ENCODE data around the gene ALG9. TPM values are rescaled to one million over a fixed set of nuclear protein-coding genes. Genes with fewer than 3 reads are reported as not detected.
"Not testable (repeated sequence)": the region's sequence is repeated elsewhere in the genome, so short reads cannot be mapped to it uniquely, and the experiment has no call there.

Gene ALG9
- total RNA-seq, 3 donors from 2014 or later (not counting 1 experiment from before 2014, with no cell fraction given): 30.6 to 37.1 (median 35.4) TPM

DNA sequence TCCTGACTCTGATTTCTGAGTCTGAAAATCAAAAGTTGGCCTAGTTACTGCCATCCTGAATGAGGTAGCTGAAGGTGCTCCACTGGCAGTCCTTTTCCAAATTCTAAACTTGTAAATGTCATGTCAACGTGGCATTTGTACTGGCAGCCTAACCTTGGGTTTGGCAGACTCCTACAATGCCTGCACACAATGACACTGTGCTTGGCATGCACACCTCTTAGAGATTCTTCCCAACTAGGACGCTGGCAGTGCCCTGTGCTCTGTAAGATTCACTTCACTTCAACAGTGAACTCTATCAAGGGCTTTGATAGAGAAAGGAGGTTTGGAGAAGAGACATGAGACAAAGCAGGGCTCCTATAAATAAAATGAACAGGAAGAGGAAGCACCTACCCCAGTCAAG, 83.3 kb downstream of the ALG9 start:
- Mint-ChIP-seq H3K4me3 (no peak overlapping the region), H3K27ac (no peak overlapping the region), H3K27me3 (ENCODE audit: low read depth in 2 of 2) (no peaks in the 10 kb centered on the region), H3K4me1 (no peaks in the 10 kb centered on the region), H3K36me3 (peaks cover 13% of the 10 kb centered on the region), H3K9me3 (no peaks in the 10 kb centered on the region)
- no peaks in the 10 kb centered on the region for H3K27me3 ChIP-seq (ENCODE audit: control insufficient read depth, insufficient read depth, low read length)
- H3K27ac ChIP-seq (ENCODE audit: low read length): no peak overlapping the region
- DNase-seq (no peak), ATAC-seq (no peak)
- H3K4me3 ChIP-seq (ENCODE audit: low read length): no peak overlapping the region
- H3K9me3 ChIP-seq (ENCODE audit: control insufficient read depth, insufficient read depth, low read length): no peaks in the 10 kb centered on the region
- WGBS (ENCODE audit: insufficient coverage): 82% methylated on average over 1 of the region's 2 CpGs
- H3K36me3 ChIP-seq (ENCODE audit: control insufficient read depth, insufficient read depth, low read length): peaks cover 13% of the 10 kb centered on the region
- H3K4me1 ChIP-seq (ENCODE audit: control insufficient read depth, insufficient read depth, low read length): no peaks in the 10 kb centered on the region
- TF ChIP-seq, protein P1, sequence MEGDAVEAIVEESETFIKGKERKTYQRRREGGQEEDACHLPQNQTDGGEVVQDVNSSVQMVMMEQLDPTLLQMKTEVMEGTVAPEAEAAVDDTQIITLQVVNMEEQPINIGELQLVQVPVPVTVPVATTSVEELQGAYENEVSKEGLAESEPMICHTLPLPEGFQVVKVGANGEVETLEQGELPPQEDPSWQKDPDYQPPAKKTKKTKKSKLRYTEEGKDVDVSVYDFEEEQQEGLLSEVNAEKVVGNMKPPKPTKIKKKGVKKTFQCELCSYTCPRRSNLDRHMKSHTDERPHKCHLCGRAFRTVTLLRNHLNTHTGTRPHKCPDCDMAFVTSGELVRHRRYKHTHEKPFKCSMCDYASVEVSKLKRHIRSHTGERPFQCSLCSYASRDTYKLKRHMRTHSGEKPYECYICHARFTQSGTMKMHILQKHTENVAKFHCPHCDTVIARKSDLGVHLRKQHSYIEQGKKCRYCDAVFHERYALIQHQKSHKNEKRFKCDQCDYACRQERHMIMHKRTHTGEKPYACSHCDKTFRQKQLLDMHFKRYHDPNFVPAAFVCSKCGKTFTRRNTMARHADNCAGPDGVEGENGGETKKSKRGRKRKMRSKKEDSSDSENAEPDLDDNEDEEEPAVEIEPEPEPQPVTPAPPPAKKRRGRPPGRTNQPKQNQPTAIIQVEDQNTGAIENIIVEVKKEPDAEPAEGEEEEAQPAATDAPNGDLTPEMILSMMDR (IDR thresholded peaks at IDR 0.05): no peak
- intact Hi-C loops (cut with micrococcal nuclease): no loop called here

DNA sequence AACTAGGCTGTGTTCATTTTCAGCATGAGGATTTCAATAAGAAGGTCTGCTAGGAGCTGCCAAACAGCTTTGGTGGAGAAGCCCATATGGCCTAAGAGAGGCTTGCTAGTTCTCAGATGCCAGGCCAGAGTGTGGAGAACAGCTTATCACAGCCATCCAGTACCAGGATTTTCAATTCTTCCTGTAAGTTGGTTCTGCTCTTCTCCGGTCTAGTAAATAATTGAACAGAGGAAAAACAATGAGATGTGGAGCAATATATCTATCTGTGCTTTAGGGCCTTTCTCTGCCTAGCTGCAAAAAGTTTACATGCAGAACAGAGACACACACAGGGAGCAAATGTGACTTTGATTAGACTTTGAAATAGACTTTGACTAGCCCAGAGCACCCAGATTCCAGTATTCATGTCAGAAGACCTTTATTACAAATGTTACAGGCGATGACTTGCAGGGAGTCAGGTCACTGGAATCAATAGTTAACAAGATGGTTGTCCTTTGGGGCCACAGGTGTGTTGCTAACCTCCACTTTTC, 85.4 kb downstream of the ALG9 start:
- Mint-ChIP-seq H3K27ac (no peak overlapping the region), H3K36me3 (peaks cover 13% of the 10 kb centered on the region), H3K4me1 (no peaks in the 10 kb centered on the region), H3K4me3 (no peak overlapping the region), H3K27me3 (ENCODE audit: low read depth in 2 of 2) (no peaks in the 10 kb centered on the region), H3K9me3 (no peaks in the 10 kb centered on the region)
- ATAC-seq (no peak), DNase-seq (no peak)
- Histone ChIP-seq H3K27ac (ENCODE audit: low read length) (no peak overlapping the region), H3K9me3 (ENCODE audit: control insufficient read depth, insufficient read depth, low read length) (no peaks in the 10 kb centered on the region), H3K36me3 (ENCODE audit: control insufficient read depth, insufficient read depth, low read length) (peaks cover 13% of the 10 kb centered on the region), H3K27me3 (ENCODE audit: control insufficient read depth, insufficient read depth, low read length) (no peaks in the 10 kb centered on the region), H3K4me3 (ENCODE audit: low read length) (no peak overlapping the region), H3K4me1 (ENCODE audit: control insufficient read depth, insufficient read depth, low read length) (no peaks in the 10 kb centered on the region)
- intact Hi-C loops (cut with micrococcal nuclease): no loop called here
- WGBS (ENCODE audit: insufficient coverage): 100% methylated on average over 2 of the region's 2 CpGs
- TF ChIP-seq, protein P1 (IDR thresholded peaks at IDR 0.05): no peak

DNA sequence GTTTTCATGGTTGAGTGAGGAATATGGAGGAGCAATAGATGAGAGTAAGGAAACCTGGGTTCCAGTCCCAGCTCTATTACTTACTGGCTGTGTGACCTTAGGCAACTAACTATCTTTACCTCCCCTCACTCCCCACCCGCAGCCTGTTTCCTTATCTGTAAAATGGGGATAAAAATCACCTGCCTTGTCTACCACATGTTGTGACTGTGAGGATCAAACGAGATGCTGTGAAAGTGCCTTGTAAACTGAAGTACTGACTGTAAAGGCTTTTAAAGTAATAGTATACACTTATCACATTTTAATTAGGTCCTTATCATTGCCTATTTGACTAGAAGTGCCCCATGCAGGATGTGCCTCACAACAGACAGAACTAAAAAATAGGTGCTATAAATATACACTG, 86.3 kb downstream of the ALG9 start:
- ATAC-seq (no peak), DNase-seq (no peak)
- TF ChIP-seq, protein P1 (IDR thresholded peaks at IDR 0.05): no peak
- intact Hi-C loops (cut with micrococcal nuclease): no loop called here
- no peaks in the 10 kb centered on the region for H3K27me3 Mint-ChIP-seq (ENCODE audit: low read depth in 2 of 2)
- H3K36me3 ChIP-seq (ENCODE audit: control insufficient read depth, insufficient read depth, low read length): peaks cover 13% of the 10 kb centered on the region
- H3K9me3 ChIP-seq (ENCODE audit: control insufficient read depth, insufficient read depth, low read length): no peaks in the 10 kb centered on the region
- no peak overlapping the region for H3K4me3 ChIP-seq (ENCODE audit: low read length)
- peaks cover 13% of the 10 kb centered on the region for H3K36me3 Mint-ChIP-seq
- H3K9me3 Mint-ChIP-seq: no peaks in the 10 kb centered on the region
- H3K27ac ChIP-seq (ENCODE audit: low read length): no peak overlapping the region
- no peaks in the 10 kb centered on the region for H3K4me1 Mint-ChIP-seq
- WGBS (ENCODE audit: insufficient coverage): 83% methylated on average over 1 of the region's 2 CpGs
- no peaks in the 10 kb centered on the region for H3K27me3 ChIP-seq (ENCODE audit: control insufficient read depth, insufficient read depth, low read length)
- no peak overlapping the region for H3K27ac Mint-ChIP-seq
- H3K4me1 ChIP-seq (ENCODE audit: control insufficient read depth, insufficient read depth, low read length): no peaks in the 10 kb centered on the region
- H3K4me3 Mint-ChIP-seq: no peak overlapping the region

DNA sequence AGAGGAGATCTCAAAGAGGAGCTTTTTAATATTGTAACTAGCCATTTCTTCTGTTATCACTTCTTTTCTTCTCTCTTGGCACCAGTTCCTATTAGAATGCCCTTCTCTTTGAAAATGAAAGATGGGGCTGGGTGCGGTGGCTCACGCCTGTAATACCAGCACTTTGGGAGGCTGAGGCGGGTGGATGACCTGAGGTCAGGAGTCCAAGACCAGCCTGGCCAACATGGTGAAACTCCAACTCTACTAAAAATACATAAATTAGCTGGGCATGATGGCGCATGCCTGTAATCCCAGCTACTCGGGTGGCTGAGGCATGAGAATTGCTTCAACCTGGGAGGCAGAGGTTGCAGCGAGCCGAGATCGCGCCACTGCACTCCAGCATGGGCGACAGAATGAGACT, 87.1 kb downstream of the ALG9 start:
- H3K4me3 Mint-ChIP-seq; H3K4me1 ChIP-seq (ENCODE audit: control insufficient read depth, insufficient read depth, low read length); H3K4me1 Mint-ChIP-seq; H3K27ac ChIP-seq (ENCODE audit: low read length); H3K27me3 ChIP-seq (ENCODE audit: control insufficient read depth, insufficient read depth, low read length); H3K27ac Mint-ChIP-seq; H3K27me3 Mint-ChIP-seq (ENCODE audit: low read depth in 2 of 2); DNase-seq; H3K9me3 ChIP-seq (ENCODE audit: control insufficient read depth, insufficient read depth, low read length); H3K9me3 Mint-ChIP-seq; ATAC-seq; H3K4me3 ChIP-seq (ENCODE audit: low read length); intact Hi-C loops (cut with micrococcal nuclease): not testable (repeated sequence)
- peaks cover 13% of the 10 kb centered on the region for H3K36me3 ChIP-seq (ENCODE audit: control insufficient read depth, insufficient read depth, low read length)
- WGBS (ENCODE audit: insufficient coverage): 98% methylated on average over 9 of the region's 10 CpGs
- peaks cover 13% of the 10 kb centered on the region for H3K36me3 Mint-ChIP-seq

Data from natural killer cell (primary cell).